HEK293 (cell line): ENCODE data around the gene SERPINE2.

Experiments
- ZSCAN30 ChIP-seq: fragments of 450-650 bp; IDR thresholded peaks from 2 replicates; pipeline ENCODE4 v1.5.1; 2018; ENCODE audit warnings: missing biosample characterization, mild to moderate bottlenecking, missing genetic modification characterization, moderate library complexity
- TF ChIP-seq, protein P1 (sequence below): fragments of 450-650 bp; formaldehyde crosslinking; IDR thresholded peaks from 2 replicates; pipeline ENCODE4 v1.5.1; 2016; ENCODE audit warnings: missing biosample characterization, missing genetic modification characterization

DNA sequence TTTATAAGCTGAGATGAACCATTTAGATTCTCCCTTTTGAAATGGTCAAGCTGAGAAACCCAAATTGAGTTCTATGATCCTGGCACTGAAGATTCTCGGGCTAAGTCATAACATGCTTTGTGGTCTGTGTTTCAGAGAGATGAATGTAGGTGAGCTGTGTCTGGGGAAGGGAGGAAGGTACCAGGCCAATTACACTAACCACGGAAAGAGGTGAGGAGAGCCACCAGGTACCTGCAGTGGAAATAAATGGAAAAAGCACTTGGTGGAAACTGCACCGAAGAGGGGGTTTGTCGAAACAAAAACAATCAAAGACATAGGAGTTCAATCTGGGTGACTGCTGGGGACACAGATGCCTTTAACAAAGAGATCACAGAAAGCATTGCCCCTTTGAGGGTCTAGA, 82.8 kb downstream of the SERPINE2 start:
- TF ChIP-seq, protein P1, sequence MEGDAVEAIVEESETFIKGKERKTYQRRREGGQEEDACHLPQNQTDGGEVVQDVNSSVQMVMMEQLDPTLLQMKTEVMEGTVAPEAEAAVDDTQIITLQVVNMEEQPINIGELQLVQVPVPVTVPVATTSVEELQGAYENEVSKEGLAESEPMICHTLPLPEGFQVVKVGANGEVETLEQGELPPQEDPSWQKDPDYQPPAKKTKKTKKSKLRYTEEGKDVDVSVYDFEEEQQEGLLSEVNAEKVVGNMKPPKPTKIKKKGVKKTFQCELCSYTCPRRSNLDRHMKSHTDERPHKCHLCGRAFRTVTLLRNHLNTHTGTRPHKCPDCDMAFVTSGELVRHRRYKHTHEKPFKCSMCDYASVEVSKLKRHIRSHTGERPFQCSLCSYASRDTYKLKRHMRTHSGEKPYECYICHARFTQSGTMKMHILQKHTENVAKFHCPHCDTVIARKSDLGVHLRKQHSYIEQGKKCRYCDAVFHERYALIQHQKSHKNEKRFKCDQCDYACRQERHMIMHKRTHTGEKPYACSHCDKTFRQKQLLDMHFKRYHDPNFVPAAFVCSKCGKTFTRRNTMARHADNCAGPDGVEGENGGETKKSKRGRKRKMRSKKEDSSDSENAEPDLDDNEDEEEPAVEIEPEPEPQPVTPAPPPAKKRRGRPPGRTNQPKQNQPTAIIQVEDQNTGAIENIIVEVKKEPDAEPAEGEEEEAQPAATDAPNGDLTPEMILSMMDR = no peak
- TF ChIP-seq ZSCAN30 (tag by site-specific recombination) = no peak
